GM19023 (cell line): ENCODE data around the gene SORT1.
A peak's percentile ranks its signal among the peaks of the same experiment; 100 is the strongest.

Experiments used
- ATAC-seq: cut with Tn5 transposase; IDR thresholded peaks from one replicate; pipeline ENCODE4 v1.9.1; 2021; ENCODE audit warnings: mild to moderate bottlenecking, moderate library complexity; ENCODE audit not compliant: unreplicated experiment

The SORT1 gene

GRCh38 chr1:109263597-109264378 is 133.9 kb downstream of the SORT1 start:
- ATAC-seq, result peak; percentile 65

- no peak for ATAC-seq
Observed at GRCh38 chr1:109263234-109263596, 134.5 kb downstream of the SORT1 start.

GRCh38 chr1:109262231-109263055 is 135.3 kb downstream of the SORT1 start:
- no peak for ATAC-seq

- no peak for ATAC-seq
Observed at GRCh38 chr1:109261578-109261977, 136.1 kb downstream of the SORT1 start.

GRCh38 chr1:109261006-109261405 is 136.7 kb downstream of the SORT1 start:
- ATAC-seq, result no peak

GRCh38 chr1:109259674-109260557 is 137.8 kb downstream of the SORT1 start:
- ATAC-seq, result no peak
